Urinary bladder (tissue), 4 donors: ENCODE data around the gene GDAP1L1. TPM values are rescaled to one million over a fixed set of nuclear protein-coding genes. Genes with fewer than 3 reads are reported as not detected.

ENCODE experiments used
- DNase-seq: peaks from one replicate; pipeline ENCODE4 v3.0.0-alpha.2; 2015; ENCODE audit errors: extremely low spot score
- H3K27ac ChIP-seq: one replicate; pipeline ENCODE4 v1.5.1; 2013; ENCODE audit warnings: low read depth, mild to moderate bottlenecking, moderate library complexity
- H3K36me3 ChIP-seq: one replicate; pipeline ENCODE4 v1.6.1; 2013; ENCODE audit warnings: mild to moderate bottlenecking, moderate library complexity; ENCODE audit not compliant: insufficient read depth
- H3K4me1 ChIP-seq: one replicate; pipeline ENCODE4 v1.6.1; 2013; ENCODE audit warnings: mild to moderate bottlenecking, moderate library complexity; ENCODE audit not compliant: insufficient read depth
- H3K4me3 ChIP-seq: one replicate; pipeline ENCODE4 v1.5.1; 2013; ENCODE audit warnings: low read depth, low read length
- WGBS: extraction: QIAGEN DNeasy Blood & Tissue Kit; methylation state at CpG from one replicate; pipeline ENCODE4 v1.1.7; 2013; 5-methylcytosine and 5-hydroxymethylcytosine counted together
- polyA plus RNA-seq: library from polyadenylated mRNA; stranded (reverse); fragments of 200-250 nt; gene quantifications from one replicate; pipeline ENCODE4 v1.2.3, GENCODE V29; 2013
- total RNA-seq: library from RNA; depleted of rRNA; stranded (reverse); fragments of >200 nt; gene quantifications from one replicate; pipeline ENCODE4 v1.2.3, GENCODE V29; 2014
- donor health status: healthy with polysubstance abuse.
- donor health status: healthy.

GDAP1L1 gene
- total and polyA plus RNA-seq, 2 donors, result 0.29 to 0.90 TPM

DNA sequence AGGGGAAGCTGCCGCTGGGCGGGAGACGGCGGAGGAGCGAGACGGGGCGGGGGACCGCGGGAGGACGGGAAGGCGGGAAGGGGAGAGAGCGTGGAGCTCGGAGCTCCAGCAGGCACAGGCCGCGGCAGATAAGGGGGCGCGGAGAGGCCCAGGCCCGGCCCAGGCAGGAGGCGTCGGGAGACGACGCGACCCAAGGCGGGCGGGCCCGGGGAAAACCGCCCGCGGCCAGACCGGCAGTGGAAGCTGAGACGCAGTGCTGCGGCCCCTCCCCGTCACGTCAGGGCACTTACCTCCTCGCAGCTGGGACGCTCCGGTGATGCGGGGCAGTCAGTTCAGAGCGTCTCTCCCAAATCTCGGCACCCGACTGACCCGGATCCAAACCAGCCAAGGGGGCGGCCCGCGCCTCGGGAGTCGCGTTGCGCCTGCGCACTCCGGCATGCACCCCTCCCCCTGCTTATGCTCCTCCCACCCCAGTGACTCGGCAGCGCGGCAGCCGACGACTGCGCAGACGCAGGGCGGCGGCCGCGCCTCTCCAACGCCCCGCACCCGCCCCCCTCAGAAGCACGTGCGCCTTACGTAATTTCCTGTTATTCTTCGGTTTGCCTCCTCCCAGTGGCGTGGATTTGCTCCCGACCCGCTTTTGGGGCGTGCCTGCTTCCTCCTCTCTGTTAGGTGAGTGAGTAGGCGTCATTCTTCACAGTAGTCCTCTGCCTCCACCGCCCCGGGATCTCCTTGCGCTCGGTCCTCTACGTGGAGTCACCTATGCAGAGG is 36.5 kb upstream of the GDAP1L1 start, which contains the start of gene OSER1:
TSS of gene OSER1 (minus strand) at position 366 of the 771 bp plus-strand sequence. CDS start 3,814 bp downstream, outside the sequence.
- peak; percentile 95 for DNase-seq
- under 1% methylated on average over 79 of the region's 79 CpGs for WGBS
- Histone ChIP-seq H3K27ac (peak within 1 kb of the TSS; percentile 97), H3K4me3 (peak within 1 kb of the TSS; percentile 95), H3K4me1 (peaks cover 3% of the 10 kb centered on the region), H3K36me3 (no peaks in the 10 kb centered on the region)

- no peak for DNase-seq
- Histone ChIP-seq H3K4me3 (peak overlapping the region; percentile 55), H3K36me3 (no peaks in the 10 kb centered on the region), H3K4me1 (peaks cover 3% of the 10 kb centered on the region), H3K27ac (peak overlapping the region; percentile 90)
- 8% methylated on average over 24 of the region's 24 CpGs for WGBS
Measured at GRCh38 chr20:44211177-44212039, 35.7 kb upstream of the GDAP1L1 start.

DNA sequence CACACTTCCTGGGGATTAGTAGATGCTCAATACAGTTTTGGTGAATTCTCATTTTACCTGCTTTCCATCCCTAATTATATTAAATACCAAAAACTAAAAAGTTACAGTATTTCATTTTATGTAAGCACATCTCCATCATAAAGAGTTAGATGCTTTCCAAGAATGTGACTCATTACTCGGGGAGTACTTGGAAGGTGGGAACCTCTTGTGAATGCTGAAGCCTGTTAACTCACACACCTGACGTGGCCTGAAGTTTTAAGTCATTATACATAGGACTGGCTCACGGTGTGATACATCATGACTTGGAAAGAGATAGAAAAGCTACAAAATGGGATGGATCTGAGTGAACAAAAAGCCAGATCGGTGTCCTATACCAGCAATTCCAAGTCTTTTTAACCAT is 34.3 kb upstream of the GDAP1L1 start:
- no peak for DNase-seq
- H3K36me3 ChIP-seq, result no peaks in the 10 kb centered on the region
- WGBS, result 84% methylated on average over 4 of the region's 4 CpGs
- no peak overlapping the region for H3K4me3 ChIP-seq
- peaks cover 3% of the 10 kb centered on the region for H3K4me1 ChIP-seq
- no peak overlapping the region for H3K27ac ChIP-seq

DNA sequence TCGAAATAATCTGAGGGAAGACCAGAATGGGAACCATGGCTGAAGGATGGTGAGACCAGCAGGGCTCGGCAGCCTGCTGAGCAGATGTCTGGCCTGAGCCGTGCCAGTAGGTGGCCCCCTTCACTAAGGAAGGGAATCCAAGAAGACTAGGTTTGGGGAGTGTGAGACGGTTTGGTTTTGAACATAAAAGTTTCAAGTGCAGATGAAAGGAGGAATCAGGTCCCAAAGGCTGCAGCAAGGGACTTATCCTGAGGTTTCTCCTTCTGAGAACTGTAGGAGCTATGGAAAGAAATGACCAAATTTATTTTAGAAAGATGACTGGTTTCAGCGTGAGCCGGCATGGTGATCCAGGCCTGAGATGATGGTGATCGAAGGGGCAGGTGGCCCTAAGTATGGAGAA is 32.0 kb upstream of the GDAP1L1 start:
- 49% methylated on average over 7 of the region's 7 CpGs for WGBS
- peaks cover 3% of the 10 kb centered on the region for H3K4me1 ChIP-seq
- no peak overlapping the region for H3K27ac ChIP-seq
- no peak overlapping the region for H3K4me3 ChIP-seq
- no peaks in the 10 kb centered on the region for H3K36me3 ChIP-seq
- no peak for DNase-seq

GRCh38 chr20:44217342-44218092 is 29.6 kb upstream of the GDAP1L1 start:
- Histone ChIP-seq H3K36me3 (no peaks in the 10 kb centered on the region), H3K4me1 (no peaks in the 10 kb centered on the region), H3K27ac (no peak overlapping the region), H3K4me3 (no peak overlapping the region)
- DNase-seq, result no peak
- 57% methylated on average over 11 of the region's 11 CpGs for WGBS

DNA sequence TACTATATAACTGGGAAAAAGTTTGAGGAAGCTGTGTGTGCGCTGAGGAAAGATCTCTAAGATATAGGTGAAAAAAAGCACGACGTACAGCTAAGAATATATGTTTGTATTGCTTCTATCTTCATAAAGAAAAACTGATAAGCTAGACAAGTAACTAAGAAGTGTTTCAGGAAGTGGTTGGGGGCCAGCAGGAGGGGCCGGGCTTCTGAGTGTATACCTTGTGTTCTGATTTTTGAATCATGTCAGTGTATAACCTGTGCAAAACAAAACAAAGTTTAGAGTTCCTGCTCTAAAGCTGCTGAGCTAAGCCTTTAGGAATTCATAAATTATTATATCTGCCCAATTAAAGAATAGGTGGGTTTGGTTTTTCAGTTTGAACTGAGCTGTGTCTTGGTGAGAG is 28.7 kb upstream of the GDAP1L1 start:
- no peak overlapping the region for H3K4me3 ChIP-seq
- WGBS, result 60% methylated on average over 4 of the region's 4 CpGs
- no peaks in the 10 kb centered on the region for H3K36me3 ChIP-seq
- no peak overlapping the region for H3K27ac ChIP-seq
- no peaks in the 10 kb centered on the region for H3K4me1 ChIP-seq
- DNase-seq, result no peak

DNA sequence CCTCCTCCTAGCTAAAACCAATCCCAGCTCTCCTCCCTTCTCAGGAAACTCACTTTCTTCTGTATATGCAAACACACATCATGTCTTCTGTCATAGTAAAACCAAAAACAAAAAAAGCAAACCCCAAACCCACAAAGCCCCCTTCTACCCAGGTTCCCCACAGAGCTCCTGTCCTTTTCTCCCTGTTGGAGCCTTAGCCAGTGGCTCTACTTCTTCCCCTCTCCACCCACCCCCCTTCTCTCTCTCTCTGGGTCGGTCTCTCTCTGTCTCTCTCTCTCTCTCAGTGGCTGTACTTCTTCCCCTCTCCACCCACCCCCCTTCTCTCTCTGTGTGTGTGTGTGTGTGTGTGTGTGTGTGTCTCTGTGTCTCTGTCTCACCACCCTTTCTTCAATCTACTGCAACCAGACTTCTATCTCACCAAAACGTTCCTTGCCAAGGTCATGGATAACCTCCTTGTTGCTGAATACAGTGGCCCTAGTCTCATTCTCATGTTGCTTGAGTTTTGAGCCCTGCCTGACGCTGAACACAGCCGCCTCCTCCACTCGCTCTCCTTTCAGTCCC is 27.9 kb upstream of the GDAP1L1 start:
- H3K4me3 ChIP-seq, result no peak overlapping the region
- no peak overlapping the region for H3K27ac ChIP-seq
- 54% methylated on average over 5 of the region's 5 CpGs for WGBS
- DNase-seq, result no peak
- no peaks in the 10 kb centered on the region for H3K36me3 ChIP-seq
- no peaks in the 10 kb centered on the region for H3K4me1 ChIP-seq

DNA sequence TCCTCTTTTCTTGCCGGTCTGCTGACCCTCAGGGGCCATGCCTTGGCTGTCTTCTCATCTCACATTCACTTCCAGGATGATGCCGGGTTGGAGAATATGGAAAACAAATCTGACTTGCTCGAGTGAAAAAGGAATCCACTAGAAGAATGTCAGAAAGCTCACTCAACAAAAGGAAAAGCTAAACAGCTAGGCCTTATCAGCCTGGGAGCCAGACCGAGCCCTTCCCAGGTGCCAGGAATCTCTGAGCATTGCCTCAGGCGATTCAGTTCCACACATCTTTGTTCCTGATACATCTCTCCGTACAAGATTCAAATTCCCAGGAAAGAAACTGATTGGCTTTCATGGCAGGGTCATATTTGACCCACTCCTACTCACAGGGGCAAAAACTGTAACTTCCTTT is 27.3 kb upstream of the GDAP1L1 start:
- no peak for DNase-seq
- WGBS, result 57% methylated on average over 6 of the region's 6 CpGs

DNA sequence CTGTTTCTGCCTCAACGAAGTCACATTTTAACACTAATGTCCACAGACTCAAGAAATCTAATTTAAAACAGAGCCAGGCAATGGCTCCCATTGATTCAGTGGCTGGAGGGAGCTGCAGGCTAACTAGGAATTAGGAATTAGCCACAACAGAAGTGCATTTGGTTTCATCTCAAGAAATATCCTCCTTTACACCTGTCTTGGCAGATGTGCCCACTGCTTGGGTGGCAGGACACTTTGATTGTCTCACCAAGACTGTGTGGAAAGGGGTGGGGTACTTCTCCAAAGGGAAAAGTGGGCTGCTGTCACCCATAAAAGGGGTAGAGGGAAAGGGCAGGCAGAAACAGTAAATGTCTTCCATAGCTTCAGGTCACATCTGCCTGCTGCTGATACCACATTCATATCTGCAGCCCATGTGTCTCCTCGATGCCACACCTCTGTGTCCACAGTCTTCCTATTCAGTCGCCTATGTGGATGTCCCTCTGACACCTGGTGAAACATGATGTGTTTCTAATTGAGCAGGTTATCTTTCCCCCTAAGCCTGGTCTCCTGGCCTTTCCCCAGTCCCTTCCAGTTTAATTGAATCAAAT is 25.6 kb upstream of the GDAP1L1 start:
- Histone ChIP-seq H3K36me3 (no peaks in the 10 kb centered on the region), H3K4me3 (no peak overlapping the region), H3K4me1 (no peaks in the 10 kb centered on the region), H3K27ac (no peak overlapping the region)
- DNase-seq, result no peak
- 94% methylated on average over 3 of the region's 3 CpGs for WGBS

More for the DNA sequence above, 27.3 kb upstream of the GDAP1L1 start:
- Histone ChIP-seq H3K4me1 (no peaks in the 10 kb centered on the region), H3K4me3 (no peak overlapping the region), H3K36me3 (no peaks in the 10 kb centered on the region), H3K27ac (no peak overlapping the region)

- Histone ChIP-seq H3K27ac (no peak overlapping the region), H3K4me1 (no peaks in the 10 kb centered on the region), H3K4me3 (no peak overlapping the region), H3K36me3 (no peaks in the 10 kb centered on the region)
- no peak for DNase-seq
- WGBS, result 97% methylated on average over 5 of the region's 5 CpGs
Measured at GRCh38 chr20:44222027-44222426, 25.1 kb upstream of the GDAP1L1 start.

DNA sequence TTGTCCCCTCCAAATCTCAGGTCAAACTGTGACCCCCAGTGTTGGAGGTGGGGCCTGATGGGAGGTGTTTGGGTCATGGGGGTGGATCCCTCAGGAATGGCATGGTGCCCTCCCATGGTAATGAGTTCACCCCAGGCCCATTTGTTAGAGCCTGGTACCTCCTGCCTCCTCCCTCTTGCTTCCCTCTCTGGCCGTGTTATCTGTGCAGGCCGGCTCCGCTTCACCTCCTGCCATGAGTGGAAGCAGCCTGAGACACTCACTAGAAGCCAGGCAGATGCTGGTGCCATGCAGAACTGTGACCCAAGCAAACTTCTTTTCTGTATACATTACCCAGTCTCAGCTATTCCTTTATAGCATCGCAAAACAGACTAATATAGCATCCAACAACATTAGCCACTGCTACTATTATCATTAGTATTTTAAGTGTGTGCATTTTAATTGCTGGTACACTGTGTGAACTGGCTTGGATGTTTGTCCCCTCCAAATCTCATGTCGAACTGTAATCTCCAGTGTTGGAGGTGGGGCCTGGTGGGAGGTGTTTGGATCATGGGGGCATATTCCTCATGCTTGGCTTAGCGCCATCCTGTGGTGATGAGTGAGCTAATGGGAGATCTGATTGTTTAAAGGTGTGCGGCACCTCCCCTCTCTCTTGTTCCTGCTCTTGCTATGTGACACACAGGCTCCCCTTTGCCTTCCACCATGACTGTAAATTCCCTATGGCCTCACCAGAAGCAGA is 24.3 kb upstream of the GDAP1L1 start:
- H3K27ac ChIP-seq, result no peak overlapping the region
- no peaks in the 10 kb centered on the region for H3K36me3 ChIP-seq
- DNase-seq, result no peak
- no peaks in the 10 kb centered on the region for H3K4me1 ChIP-seq
- 56% methylated on average over 7 of the region's 7 CpGs for WGBS
- H3K4me3 ChIP-seq, result no peak overlapping the region

DNA sequence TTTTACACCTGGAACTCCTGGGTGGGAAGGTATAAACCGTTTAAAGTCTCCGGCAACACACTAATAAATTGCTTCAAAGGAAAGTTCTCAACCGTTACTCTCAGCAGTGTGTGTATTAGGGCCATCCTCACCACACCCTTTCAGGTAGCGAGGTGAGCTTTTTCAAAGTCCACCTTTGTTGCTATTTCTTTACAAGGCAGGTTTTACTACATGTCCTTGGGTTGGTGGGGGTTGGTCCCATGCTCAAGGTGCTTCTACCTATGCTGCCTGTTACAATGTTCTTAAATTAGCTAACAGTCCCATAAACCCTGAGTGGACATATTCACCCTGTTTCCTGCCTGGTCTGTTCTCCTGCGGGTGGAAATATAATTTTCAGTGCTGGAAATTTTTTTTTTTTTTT is 23.4 kb upstream of the GDAP1L1 start:
- Histone ChIP-seq H3K4me3 (no peak overlapping the region), H3K4me1 (no peaks in the 10 kb centered on the region), H3K36me3 (no peaks in the 10 kb centered on the region), H3K27ac (no peak overlapping the region)
- no peak for DNase-seq
- WGBS, result 81% methylated on average over 5 of the region's 5 CpGs
